Omental fat pad (tissue), 4 donors: ENCODE results near the gene MZB1. TPM values are rescaled to one million over a fixed set of nuclear protein-coding genes. Genes with fewer than 3 reads are reported as not detected.
"Not testable (repeated sequence)": the region's sequence is repeated elsewhere in the genome, so short reads cannot be mapped to it uniquely, and the experiment has no call there.

Experiments used
- ATAC-seq: fragments of 150-250 bp; one replicate; pipeline ENCODE4 v1.9.1; 2016; ENCODE audit warnings: mild to moderate bottlenecking, moderate library complexity; ENCODE audit not compliant: low FRiP score
- DNase-seq: peaks from one replicate; pipeline ENCODE4 v3.0.0-alpha.2; 2019; ENCODE audit warnings: low spot score
- total RNA-seq, 4 donors: library from RNA; depleted of rRNA; stranded (reverse); fragments of >200 nt; gene quantifications; one replicate each; pipeline ENCODE4 v1.1.0, GENCODE V29; 2016
- TF ChIP-seq, protein P1 (sequence below), 3 donors: fragments of 450-650 bp; IDR thresholded peaks; one replicate each; pipeline ENCODE4 v1.5.1; 2016 to 2017; ENCODE audit warnings: antibody characterized with exemption in 3 of 3, mild to moderate bottlenecking in 3 of 3, moderate library complexity in 2 of 3

Gene MZB1
- total RNA-seq, 4 donors from 2014 or later: 1.1 to 7.0 (median 2.9) TPM

DNA sequence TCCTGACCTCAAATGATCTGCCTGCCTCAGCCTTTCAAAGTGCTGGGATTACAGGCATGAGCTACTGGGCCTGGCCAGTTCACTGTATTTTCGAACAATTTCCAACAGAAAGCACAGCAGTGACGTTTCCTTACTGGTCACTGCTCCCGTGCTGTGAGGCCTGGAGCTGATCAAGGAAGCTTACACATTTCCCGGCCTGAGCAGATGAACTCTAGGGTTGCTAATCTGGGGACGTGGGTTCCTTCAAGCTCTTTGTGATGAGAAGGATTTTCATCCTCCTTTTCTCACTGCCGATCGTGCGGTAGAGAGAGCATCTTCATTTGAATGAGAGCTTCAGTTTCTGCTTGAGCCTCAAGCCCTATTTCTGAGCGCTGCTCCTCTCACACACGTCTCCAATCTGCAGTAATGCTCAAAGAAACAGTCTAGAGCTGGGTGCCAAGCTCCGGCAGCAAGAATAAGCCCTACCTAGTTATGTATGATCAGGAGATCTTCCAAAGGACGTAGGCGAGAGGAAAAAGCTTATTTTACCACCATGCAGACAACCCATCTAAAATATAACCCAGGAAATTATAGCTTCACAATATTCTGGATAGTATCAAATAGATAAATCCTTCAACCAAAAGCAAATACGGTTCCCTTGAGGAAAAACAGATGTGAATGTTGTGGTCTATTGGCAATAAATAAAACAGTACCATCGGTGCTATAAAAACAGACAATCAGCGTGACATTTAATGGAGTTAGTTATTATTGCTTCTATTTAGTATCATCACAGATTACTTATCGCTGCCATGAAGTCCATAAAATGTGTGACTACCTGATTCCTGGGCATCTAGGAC lies 21.5 kb upstream of the MZB1 start:
- ATAC-seq: no peak
- no peak for DNase-seq
- TF ChIP-seq, protein P1, sequence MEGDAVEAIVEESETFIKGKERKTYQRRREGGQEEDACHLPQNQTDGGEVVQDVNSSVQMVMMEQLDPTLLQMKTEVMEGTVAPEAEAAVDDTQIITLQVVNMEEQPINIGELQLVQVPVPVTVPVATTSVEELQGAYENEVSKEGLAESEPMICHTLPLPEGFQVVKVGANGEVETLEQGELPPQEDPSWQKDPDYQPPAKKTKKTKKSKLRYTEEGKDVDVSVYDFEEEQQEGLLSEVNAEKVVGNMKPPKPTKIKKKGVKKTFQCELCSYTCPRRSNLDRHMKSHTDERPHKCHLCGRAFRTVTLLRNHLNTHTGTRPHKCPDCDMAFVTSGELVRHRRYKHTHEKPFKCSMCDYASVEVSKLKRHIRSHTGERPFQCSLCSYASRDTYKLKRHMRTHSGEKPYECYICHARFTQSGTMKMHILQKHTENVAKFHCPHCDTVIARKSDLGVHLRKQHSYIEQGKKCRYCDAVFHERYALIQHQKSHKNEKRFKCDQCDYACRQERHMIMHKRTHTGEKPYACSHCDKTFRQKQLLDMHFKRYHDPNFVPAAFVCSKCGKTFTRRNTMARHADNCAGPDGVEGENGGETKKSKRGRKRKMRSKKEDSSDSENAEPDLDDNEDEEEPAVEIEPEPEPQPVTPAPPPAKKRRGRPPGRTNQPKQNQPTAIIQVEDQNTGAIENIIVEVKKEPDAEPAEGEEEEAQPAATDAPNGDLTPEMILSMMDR (IDR thresholded peaks at IDR 0.05): no peak

DNA sequence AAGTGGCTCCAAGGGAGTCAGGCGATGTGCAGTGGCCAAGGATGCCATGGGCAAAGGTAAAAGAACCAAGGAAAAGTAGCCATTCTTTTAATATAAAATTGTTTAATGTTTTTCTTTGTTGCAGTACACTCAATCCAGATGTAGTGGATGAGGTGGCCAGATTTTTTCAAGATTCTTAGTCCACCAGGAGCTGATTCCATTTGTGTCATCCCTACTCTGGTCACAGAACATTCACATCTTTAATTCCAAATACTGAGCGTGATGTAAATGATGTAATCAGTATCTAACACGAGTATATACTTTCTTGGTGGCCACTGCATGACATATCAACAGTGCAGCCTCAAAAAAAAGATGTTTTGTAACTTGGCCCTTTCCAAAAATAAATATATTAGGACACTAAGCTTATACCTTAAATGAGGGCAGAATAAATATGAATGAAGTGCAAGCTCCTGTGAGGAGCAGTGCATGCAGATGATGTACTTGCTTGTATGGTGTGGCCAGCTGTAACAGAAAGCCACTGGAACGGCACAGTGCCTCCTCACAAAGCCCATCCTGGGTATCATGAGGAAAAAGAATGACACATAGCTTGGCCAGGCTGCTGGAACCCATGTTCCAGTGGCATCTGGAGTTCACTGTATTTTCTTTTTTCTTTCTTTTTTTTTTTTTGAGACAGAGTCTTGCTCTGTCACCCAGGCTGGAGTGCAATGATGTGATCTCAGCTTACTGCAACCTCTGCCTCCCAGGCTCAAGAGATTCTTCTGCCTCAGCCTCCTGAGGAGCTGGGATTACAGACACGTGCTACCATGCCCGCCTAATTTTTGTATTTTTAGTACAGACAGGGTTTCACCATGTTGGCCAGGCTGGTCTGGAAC lies 20.6 kb upstream of the MZB1 start:
- DNase-seq (no peak), ATAC-seq (no peak)
- TF ChIP-seq, protein P1 (IDR thresholded peaks at IDR 0.05): no peak

DNA sequence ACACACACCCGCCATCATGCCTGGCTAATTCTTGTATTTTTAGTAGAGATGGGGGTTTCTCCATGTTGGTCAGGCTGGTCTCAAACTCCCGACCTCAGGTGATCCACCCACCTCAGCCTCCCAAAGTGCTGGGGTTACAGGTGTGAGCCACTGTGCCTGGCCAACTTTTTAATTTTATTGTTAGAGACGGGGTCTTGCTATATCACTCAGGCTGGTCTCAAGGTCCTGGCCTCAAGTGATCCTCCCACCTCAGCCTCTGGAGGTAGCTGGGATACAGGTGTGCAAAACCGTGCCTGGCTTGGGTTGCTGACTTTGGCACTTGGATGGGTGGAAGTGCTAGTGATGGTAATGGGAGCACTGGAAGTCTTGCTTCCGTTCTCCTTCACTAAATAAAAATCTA lies 19.4 kb upstream of the MZB1 start:
- not testable (repeated sequence) for ATAC-seq, DNase-seq

DNA sequence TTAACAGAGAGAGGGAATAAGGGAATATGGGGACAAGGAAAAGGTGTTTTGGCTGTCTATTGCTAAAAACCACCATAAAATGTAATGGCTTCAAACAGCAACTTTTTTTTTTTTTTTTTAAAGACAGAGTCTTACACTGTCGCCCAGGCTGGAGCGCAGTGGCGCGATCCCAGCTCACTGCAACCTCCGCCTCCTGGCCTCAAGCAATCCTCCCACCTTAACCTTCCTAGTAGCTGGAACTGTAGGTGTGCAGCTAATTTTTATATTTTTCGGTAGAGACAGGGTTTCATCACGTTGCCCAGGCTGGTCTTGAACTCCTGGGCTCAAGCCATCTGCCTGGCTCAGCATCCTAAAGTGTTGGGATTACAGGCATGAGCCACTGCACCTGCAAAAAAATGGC lies 18.5 kb upstream of the MZB1 start:
- ATAC-seq (no peak), DNase-seq (no peak)
- TF ChIP-seq, protein P1 (IDR thresholded peaks at IDR 0.05): no peak

DNA sequence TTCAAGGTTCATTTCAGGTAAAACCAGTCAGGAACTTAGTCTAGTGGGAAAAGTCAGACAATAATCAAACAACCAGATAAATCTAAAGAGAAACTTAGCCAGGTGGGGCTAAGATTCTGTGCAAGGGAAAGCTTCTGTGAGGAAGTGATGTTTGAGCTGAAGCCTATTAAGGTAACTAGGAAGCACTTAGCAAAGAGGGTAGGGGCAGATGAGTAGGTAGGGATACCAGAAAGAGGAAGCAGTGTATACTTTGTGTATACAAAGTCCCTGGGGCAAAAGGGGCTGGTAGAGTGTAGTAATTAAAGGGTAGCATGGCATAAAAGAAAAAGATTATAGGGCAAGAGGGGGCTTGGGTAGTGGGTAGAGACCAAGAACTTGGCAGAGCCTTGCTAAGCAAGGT lies 17.8 kb upstream of the MZB1 start:
- TF ChIP-seq, protein P1 (IDR thresholded peaks at IDR 0.05): no peak
- ATAC-seq (no peak), DNase-seq (no peak)

DNA sequence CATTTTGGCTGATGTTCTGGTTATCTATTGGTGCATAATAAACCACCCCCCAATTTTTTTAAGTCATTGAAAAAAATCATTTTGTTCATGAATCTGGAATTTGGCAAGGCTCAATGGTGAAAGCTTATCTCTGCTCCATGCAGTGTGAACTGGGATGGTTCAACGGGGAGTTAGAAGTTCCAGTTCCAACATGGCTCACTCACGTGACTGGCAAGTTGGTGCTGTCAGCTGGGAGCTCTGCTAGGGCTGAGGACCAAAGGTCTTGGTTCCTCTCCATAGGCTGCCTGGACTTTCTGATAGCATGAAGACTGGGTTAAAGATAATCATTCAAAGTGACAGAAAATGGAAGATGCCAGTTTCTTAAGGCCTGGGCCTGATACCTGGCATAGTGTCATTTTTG lies 17.2 kb upstream of the MZB1 start:
- no peak for ATAC-seq
- TF ChIP-seq, protein P1 (IDR thresholded peaks at IDR 0.05): no peak
- no peak for DNase-seq

DNA sequence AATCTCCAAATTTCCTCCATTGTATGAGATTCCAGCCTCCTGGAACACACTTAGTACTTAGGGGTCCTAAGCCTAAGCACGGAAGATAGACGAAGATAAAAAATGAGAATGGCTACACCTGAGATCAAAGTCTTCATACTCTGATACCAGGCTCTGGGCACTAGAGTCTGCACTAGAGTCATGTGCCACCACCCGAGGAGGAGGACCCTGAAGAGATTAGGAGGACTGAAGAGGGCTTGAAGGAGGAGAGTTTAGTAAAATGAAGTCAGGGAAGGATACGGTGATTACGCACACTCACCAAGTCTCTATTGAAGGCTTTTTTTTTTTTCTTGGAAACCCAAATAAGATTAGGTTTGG lies 14.7 kb upstream of the MZB1 start:
- TF ChIP-seq, protein P1 (IDR thresholded peaks at IDR 0.05): no peak
- no peak for ATAC-seq
- DNase-seq: no peak
